AG09319 (cell line): ENCODE results near the gene IGF2BP3.

Experiments
- DNase-seq: peaks from one replicate; pipeline ENCODE4 v3.0.0-alpha.2; 2010; ENCODE audit warnings: low read depth; ENCODE audit errors: extremely low read depth
- TF ChIP-seq, protein P1 (sequence below): IDR thresholded peaks from 2 replicates; pipeline ENCODE4 v1.5.1; 2011; ENCODE audit warnings: low read depth, mild to moderate bottlenecking, inconsistent platforms, low read length, moderate library complexity

The IGF2BP3 gene

DNA sequence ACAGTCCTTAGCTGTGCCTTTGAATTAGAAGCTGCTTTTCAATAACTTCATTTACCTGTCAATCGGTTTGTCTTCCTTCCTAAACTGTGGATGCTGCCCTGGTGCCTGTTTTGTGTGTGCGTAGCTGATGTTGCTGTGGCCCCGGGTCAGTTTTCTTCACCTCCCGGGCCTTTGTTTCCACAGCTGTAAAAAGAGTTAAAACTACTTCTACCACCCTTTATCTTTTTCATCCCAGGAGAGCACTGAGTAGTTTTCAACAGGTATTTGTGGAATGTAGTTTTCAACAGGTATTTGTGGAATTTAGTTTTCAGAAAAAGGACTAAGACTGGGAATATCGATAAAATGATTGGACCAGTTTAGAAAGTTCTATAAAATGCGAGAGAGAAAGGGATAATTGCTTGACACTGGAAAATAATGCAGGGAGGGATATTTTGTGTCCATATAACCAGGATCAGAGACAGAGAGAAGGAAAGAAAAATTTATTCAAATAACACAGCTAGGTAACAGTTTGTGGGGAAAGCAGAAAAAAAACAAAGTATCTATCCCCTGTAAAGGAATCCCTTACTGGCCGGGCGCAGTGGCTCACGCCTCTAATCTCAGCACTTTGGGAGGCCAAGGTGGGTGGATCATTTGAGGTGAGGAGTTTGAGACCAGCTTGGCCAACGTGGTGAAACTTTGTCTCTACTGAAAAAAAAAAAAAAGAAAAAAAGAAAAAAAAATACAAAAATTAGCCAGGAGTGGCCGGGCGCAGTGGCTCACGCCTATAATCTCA, 15.9 kb upstream of the IGF2BP3 start:
- TF ChIP-seq, protein P1, sequence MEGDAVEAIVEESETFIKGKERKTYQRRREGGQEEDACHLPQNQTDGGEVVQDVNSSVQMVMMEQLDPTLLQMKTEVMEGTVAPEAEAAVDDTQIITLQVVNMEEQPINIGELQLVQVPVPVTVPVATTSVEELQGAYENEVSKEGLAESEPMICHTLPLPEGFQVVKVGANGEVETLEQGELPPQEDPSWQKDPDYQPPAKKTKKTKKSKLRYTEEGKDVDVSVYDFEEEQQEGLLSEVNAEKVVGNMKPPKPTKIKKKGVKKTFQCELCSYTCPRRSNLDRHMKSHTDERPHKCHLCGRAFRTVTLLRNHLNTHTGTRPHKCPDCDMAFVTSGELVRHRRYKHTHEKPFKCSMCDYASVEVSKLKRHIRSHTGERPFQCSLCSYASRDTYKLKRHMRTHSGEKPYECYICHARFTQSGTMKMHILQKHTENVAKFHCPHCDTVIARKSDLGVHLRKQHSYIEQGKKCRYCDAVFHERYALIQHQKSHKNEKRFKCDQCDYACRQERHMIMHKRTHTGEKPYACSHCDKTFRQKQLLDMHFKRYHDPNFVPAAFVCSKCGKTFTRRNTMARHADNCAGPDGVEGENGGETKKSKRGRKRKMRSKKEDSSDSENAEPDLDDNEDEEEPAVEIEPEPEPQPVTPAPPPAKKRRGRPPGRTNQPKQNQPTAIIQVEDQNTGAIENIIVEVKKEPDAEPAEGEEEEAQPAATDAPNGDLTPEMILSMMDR, result no peak
- no peak for DNase-seq

DNA sequence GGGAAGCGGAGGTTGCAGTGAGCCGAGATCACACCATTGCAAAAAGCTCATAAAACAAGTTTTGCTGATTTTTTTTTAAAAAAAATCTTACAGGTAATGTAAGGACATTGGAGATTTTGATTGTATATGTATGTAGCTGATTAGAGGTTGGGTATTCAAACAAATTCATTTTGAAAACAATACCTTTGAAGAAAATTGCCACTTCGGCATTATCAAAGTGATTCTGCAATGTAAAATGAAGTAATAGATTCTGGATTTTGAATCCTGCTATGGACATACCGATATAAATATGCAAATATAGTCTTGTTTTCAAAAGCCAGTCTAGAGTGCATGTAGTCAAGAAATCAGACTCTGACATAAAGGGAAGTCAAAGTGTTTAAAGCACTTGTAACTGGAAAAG, 12.4 kb upstream of the IGF2BP3 start:
- TF ChIP-seq, protein P1, result no peak
- DNase-seq, result no peak

DNA sequence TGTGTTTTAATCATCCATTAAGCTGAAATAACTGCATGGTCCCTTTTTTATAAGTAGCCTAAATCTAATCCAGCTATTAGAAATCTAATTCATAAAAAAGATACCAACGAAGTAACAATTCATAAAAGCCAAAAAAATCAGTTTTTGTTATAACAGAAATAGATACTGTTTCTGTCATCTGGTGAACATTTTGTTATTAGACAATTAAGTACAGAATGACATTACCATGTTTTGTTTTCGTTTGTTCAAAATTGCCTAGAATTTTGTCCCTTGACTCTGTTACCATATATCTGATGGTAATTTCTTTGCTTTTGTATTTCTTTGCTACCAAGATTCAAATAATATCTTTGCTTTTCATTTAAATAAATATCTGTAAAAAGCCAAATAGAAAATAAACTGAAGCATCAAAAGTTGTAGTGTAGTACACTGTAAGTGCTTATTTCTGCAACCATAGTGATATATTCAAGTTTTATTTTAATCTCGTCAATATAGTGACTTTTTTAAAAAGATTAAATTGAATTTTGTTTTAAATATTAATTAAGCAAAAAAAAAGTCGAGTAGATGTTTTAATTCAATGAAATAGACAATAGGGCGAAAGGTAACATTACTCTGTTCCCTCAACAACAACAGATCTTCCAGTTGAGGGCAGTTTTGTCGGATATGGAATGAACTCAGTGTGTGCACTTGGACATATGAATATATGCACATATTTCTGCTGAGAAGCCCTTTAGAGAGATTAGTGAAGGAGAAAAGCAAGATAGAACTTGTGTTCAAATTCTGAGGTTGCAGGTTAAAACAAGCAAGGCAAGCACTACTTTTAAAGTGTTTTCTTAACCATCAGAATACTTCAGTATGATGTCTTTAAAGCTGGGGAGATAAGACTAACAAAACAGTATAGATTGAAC, 7.9 kb upstream of the IGF2BP3 start:
- TF ChIP-seq, protein P1, result no peak
- no peak for DNase-seq

DNA sequence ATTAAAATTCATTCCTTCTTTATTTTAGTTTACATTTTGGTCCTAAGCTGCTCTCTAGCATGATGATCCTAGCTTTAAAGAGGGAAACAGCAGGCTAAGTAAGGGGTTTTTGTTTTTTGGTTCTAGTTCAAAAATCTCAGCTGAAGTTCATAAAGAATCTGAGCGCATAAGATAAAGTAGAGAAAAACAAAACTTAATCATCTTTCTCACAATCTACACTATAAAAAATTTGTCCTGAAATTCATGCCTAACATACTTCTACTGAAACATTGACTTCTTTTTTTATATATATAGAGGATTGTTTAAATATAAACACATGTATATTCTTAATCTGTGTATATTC, 6.8 kb upstream of the IGF2BP3 start:
- TF ChIP-seq, protein P1, result no peak
- DNase-seq, result no peak

DNA sequence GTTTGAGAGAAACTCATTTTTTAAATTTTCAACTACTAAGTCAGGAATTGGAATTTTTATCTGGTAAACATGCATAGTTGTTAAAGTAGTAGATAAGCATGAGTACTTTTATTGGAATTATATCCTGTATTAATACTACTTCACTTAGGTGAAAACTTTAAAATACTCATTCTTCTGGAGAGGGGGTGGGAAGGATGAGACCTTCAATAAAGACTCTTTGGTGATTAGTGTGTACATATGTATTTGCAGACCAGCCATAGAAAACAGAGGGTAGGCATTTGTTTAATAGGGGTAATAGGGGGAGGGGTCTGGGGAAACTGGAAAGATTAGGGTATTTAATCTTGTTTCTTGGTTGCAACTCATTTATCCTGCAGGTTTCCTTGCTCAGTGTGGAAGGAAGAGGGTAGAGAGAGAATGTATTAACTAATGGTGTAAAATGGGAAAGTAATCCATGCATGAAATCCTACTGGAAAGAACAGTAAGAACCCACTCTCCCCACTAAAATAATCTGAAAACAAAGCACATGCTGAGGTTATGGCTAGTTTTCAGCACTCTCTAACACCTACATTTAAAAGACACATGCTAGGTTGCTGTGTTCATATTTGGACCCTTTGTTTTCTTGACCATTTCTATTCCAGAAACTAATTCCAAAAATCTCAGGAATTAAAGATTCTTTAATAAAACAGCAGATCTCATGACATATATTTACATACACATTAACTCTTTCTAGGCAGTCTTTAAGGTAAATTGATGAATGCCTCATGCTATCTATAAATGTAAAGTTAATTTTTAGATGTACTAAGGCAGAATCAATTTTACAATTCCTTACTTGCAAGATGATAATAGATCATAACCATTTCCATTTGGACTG, 6.2 kb upstream of the IGF2BP3 start:
- TF ChIP-seq, protein P1, result no peak
- DNase-seq, result no peak

DNA sequence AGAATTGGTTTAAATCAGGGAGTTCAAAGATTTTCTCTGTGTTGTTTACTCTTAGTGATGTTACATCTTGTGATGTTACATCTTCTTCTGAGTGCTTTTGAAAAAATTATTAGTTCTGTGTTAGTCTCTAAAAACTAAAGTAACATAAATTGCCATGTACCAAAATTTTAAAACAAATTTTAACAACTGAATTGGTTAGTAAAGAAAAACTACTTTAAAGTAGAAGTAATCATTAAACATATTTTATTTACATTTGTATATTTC, 5.2 kb upstream of the IGF2BP3 start:
- DNase-seq, result no peak
- TF ChIP-seq, protein P1, result no peak
